Inflammatory macrophage treated with lipopolysaccharide for 4 hours (primary cell): Measurements from ENCODE around the gene MAP1S.

Experiments
- DNase-seq: peaks from one replicate; pipeline ENCODE4 v3.0.0-alpha.2; 2020

The MAP1S gene, protein sequence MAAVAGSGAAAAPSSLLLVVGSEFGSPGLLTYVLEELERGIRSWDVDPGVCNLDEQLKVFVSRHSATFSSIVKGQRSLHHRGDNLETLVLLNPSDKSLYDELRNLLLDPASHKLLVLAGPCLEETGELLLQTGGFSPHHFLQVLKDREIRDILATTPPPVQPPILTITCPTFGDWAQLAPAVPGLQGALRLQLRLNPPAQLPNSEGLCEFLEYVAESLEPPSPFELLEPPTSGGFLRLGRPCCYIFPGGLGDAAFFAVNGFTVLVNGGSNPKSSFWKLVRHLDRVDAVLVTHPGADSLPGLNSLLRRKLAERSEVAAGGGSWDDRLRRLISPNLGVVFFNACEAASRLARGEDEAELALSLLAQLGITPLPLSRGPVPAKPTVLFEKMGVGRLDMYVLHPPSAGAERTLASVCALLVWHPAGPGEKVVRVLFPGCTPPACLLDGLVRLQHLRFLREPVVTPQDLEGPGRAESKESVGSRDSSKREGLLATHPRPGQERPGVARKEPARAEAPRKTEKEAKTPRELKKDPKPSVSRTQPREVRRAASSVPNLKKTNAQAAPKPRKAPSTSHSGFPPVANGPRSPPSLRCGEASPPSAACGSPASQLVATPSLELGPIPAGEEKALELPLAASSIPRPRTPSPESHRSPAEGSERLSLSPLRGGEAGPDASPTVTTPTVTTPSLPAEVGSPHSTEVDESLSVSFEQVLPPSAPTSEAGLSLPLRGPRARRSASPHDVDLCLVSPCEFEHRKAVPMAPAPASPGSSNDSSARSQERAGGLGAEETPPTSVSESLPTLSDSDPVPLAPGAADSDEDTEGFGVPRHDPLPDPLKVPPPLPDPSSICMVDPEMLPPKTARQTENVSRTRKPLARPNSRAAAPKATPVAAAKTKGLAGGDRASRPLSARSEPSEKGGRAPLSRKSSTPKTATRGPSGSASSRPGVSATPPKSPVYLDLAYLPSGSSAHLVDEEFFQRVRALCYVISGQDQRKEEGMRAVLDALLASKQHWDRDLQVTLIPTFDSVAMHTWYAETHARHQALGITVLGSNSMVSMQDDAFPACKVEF

DNA sequence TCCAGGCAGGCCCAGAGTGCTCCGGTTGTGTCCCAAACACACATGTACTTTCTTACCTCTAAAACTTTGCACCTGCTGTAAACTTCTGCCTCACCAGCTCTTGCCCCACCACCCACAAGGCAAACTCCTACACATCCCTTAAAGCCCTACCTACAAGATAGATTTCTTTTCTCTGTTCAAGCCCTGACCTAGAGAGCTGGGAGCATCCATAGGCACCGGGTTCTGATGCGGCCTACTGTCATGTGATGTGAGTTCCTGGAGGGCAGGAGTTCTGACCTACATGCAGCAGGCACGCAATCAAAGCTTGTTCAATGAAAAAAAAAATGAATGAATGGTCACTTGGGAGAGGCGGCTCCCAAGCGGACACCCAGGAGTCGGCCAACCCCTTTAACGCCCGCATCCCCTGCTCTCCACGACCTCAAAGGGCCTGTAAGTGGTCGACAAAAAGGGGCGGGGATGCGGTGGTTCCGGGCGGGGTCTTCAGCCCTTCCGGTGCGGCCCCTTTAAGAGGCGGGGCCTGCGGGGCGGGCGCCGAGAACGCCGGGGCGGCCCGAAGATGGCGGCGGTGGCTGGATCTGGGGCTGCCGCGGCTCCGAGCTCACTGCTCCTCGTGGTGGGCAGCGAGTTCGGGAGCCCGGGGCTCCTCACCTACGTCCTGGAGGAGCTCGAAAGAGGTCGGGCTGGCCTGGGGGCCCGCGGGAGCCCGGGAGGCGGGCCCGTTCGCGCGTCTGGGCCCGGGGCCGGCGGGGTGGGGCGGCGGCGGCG is at the start of gene MAP1S:
MAP1S (plus strand) TSS at position 534 of the 765 bp plus-strand sequence; CDS start at position 557, 23 bp downstream.
- DNase-seq: peak; percentile 57

DNA sequence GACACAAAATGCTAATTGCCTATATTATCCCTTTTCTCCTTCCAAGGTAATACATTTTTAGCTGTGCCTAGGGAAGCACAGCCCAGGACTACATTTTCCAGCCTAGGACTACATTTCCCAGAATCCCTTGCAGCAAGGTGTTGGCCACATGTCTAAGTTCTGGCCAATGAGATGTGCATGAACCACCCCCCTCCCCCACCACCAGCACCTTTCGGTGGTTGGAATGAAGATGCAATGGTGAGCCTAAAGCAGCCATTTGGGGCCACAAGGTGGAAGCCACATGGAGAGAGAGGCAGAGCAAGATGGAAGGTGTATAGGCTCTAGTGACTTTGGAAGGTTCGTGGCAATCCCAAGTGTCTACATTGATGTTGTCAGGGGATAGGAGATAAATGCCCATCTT is 47.4 kb upstream of the MAP1S start:
- DNase-seq: peak; percentile 33

DNA sequence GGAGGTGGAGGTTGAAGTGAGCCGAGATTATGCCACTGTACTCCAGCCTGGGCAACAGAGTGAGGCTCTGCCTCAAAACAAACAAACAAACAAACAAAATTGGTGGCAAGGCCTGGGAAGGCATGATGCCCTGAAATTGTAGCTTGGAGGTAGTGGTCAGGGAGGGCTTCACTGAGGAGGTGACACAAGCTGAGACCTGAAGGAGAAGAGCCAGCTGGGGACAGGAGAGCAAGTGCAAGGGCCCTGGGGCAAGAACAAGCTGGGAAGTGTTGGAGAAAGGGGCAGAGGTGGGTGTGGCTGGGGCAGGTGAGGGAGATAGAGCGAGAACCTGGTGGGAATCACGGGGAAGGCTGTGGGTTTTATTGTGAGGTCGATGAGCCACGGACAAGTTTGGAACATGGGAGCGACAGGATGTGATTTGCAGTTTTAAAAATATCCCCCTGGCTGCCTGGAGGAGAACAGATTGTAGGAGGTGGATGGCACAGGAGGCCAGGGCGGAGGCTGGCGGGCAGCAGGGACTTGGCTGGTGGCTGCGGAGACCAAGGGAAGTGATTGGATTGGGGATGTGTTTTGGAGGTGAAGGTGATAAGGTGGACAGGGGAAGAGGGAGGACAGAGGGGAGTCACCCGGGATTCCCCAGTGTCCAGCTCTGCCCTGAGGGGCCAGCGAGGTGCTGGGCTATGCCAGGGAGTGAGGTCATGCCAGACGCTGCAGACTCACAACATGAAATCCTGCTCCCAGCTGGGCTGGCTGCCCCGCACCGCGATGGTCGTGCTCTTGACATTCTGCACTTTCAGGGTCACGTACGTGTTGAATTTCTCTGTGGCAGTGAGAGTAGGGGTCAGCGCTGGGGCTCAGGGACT is 45.1 kb upstream of the MAP1S start:
- DNase-seq: no peak

DNA sequence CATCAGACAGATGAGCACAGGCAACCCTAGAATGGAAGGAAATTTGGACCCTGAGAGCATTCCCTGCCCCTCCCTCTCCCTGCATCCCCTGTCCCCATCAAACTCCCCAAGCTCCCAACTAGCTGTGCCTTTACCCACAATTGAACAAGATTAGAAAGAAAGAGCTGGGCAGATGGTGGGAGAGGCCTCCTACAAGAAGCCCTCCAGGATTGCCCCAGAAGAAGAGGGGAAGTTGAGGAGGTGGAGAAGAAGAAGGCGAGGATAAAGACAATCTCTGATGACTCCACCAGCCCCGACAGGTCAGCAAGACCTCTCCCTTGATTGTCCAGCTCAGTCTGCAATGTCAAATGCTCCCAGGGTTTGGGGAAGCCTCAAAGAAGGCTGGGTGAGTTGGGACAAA is 43.0 kb upstream of the MAP1S start:
- no peak for DNase-seq

DNA sequence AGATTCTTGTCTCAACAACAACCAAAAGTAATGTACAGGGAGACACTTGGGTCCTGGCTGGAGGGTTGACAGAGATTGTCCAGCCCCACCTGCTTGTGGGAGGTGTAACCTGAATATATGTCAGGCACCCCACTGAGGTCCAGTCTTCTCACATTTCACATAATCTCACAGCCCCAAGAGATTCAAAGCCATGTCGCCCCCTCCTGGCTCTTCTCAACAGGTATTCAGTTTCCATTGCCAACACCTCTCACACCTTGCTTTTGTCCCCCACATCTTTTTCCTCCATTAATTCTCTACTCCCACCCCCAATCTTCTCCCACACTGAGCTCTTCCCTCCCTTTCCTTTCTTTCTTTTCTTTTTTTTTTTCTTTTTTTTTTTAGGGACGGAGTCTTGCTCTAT is 42.3 kb upstream of the MAP1S start:
- DNase-seq: no peak

DNA sequence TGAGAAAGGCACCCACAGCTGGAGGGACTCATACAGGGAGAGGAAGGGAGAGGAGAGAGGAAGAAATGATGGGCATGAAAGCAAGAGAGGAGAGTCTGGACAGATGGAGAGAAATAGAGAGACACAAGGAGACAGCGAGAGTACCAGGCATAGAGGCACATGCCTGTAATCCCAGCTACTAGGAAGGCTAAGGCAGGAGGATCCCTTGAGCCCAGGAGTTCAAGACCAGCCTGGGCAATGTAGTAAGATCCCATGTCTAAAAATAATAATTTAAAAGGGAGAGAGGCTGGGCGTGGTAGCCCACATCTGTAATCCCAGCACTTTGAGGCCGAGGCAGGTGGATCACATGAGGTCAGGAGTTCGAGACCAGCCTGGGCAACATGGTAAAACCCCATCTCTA is 40.4 kb upstream of the MAP1S start:
- DNase-seq: no peak

DNA sequence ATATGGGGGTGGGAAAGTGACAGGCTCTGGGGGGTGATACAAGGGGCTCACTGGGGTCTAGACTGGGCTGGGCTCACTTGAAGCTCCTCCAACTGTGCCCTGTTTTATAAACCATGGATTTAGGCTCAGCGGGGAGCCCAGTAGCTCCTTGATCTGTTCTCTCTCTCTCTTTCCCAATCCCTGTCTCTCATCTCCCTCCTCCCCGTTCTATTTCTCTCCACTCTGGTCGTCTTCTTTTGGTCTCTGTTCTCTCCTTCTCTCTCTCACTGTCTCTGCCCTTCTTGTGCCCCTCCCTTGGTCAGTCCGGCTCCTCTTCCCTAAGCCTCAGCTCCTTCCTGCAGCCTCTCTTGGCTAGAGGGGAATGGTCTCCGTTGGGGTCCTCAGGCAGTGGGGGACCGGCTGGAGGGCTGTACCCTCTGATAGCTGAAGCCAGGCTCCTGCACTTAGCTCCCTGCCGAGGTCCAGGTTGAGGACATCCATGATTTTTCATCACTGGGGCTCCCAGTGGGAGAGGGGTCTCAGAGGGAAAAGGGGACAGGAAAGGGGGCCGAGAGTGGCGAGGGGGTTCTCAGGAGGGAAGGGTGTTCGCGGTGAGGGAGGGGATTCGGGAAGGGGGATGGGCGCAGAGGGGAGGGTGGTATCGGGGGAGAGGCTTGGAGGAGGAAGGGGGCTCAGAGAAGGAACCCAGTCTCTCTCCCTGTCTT is 39.6 kb upstream of the MAP1S start:
- DNase-seq: no peak

DNA sequence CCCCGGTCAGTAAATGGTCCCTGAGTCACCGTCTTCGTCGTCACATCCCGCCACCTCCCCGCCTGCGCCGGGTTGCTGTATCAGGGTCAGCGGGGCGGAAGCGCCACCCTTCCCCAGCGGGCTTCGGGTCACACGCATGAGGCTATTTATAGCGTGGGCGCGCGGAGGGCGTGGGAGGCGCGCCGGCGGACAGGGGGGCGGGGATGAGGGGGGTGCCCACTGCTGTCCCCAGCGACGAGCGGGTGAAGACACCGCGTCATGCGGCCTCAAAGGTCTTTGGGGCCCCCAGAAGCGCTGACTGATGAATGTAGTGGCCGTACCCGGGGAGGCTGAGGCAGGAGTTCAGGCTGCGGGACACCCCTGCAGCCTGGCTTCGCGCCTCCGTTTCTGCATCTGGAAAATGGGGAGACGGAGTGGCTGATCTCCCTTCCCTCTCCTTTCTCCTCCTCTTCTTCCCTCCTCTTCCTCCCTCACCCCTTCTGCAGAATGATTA is 39.0 kb upstream of the MAP1S start:
- DNase-seq: peak; percentile 88

DNA sequence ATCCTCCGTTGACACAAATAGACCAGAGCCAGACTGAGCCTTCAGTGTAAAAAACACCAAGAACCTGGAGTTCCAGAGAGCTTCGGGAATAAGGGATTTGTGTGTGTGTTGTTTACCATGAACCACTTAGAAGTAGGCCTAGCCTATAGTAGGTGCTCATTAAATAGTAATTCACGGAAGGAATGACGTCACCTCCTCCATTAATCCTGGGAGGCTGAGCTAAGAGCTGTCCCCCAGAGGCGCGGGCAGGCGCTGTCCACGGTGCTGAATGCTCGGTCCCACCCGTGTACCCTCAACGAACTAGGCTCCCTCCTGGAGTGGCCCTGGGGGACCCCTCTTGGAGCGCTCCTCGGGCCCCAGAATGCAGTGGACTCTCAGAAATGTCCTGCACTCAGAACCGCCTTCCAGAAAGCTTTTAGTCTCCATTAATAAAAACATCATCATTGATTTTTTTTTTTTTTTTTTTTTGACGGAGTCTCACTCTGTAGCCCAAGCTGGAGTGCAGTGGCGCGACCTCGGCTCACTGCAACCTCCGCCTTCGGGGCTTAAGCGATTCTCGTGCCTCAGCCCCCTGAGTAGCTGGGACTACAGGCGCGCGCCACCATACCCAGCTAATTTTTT is 37.7 kb upstream of the MAP1S start:
- DNase-seq: peak; percentile 28

DNA sequence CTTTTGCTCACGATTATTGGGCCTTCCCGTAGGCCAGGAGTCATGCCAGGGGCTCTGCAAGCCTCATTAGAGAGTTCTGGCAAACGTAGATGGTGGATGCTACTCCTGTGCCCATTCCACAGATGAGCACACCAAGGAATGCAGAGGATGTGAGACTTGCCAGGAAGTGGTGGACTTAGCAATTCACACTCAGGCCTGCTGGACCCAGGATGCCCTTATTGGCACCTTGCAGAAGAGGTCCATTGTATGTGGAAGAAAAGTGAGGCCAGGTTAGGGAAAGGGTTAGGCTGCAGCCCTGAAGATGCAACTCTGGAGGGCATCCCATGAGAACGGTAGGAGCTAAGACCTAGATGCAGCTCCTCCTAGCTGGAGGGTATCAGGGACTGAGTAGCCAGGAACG is 37.0 kb upstream of the MAP1S start:
- DNase-seq: no peak

DNA sequence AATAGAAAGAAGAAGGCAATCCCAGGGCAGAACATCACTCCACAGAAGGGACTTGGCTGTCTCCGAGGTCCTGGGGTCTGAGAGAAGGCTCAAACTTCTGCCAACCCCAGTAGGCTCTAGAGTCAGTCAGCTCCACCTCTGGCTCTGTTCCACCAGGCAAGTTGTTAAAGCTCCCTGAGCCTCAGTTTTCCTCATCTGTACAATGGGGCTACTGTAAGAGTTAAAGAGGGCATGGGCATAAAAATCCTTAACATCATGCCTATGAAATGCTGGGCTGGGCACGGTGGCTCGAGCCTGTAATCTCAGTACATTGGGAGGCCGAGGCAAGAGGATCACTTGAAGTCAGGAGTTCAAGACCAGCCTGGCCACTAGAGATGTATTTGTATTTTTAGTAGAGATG is 36.2 kb upstream of the MAP1S start:
- no peak for DNase-seq

DNA sequence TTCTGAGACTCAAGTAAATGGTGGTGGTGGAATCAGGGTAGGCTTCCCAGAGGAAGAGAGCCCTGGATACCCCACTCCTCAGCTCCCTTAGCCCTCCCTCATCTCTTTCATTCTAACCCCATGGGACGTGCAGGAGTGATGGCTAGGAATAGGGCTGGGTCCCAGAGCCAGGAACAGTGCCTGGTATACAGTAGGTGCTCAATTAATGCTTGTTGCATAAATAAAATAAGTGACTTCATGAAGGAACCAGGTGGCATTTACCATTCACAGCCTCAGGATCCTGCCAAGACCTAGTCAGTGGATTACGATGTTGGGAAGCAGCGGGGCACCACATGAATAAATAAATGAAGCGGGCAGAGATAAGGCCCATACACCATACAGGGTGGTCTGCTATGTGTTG is 35.0 kb upstream of the MAP1S start:
- no peak for DNase-seq

DNA sequence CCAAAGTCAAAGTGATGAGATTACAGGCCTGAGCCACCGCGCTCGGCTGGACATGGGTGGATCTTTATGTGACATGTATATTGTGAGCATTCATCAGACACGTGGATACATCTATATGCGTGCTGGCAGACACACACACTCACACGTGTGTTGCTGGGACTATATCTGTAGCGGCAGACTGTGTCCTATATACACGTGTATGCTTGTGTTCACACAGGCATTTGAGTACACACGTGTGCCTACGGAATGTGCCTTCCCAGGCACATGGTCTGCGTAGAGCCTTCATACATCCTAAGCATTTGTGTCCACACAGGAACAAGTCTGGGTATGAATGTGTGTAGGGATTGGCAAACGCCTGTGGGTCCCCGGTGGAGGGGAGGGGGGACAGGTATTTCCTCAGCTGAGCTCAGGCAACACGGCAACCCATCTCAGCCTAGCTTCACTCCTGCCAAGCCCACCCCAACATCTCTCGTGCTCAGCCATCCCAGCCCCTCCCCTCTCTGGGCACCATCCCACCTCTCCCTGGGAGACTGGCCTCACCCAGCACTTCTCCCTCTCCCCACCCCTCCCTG is 33.7 kb upstream of the MAP1S start:
- DNase-seq: no peak

DNA sequence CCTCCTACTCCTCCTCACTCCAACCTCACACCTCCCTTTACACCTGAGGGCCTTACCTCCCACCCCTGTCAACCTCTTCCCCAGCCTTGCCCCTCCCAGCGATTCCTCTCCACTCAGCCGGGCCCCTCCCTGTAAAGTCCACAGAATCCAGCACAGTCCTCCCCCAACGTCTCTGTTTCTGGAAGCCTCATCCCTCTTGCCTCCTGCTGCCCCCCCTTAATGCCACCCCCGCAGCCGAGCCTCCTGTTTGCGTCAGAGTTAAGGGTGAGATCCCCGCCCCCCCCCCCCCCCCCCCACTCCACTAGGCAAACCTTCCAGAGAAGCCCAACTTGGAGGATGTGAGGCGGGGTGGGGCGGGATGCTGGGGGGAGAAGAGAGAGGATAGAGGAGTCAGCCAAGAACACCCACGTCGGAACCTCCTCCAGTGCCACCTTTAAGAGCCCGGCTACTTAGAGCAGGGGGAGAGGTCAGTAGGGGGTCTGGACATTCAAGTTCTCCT is 33.2 kb upstream of the MAP1S start:
- DNase-seq: no peak

DNA sequence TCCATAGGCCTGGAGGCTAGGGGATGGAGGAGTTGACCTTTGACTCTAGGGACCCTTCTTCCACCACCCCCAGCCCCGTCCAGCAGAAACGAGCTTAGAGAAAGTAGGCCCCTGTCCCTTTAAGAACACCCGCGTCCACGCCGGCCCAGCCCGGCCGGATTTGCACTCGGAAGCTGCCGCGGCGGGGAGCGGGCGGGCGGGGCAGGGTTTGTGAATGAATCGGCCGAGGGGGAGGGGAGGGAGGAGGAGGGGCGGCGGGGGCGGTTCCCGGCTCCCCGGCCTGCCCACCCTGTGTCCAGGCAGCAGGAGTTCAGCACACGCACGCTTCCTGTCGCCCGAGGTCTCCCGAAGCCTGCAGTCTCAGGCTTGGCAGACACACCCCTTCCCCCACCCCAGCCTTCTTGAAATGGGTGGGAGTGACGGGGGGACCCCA is 32.7 kb upstream of the MAP1S start:
- DNase-seq: no peak

DNA sequence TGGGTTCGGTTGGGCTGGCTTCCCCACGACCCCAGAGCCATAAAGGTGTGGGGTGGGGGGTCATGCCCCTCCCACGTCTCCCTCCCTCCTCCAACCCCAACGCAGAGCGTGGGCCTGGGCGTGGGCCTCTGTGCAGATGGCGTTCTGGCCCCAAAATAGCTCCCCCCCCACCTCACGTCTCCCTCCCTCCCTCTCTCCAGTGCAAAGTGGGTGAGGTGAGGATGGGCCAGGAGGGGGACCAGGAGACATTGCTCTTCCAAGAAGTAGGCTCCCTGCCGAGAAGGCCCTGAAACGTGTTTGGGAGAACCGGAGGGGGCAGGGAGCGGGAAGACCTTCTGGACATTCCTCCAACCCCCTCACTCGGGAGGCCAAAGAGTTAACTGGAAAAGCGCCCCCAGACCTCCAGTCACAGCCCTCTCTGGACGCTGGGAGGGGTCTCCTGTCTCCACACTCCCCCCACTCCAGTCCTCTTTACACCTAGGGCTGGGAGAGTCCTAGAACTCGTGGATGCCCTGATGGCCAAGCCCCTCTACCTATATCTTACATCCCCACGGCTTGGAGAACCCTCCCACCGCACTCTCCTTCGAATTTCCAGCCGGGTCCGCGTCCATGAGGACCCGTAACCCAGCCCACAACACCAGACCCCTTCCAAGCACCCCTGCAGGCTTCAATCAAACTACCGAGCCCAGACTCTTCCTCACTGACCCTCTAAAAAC is 32.0 kb upstream of the MAP1S start:
- no peak for DNase-seq

DNA sequence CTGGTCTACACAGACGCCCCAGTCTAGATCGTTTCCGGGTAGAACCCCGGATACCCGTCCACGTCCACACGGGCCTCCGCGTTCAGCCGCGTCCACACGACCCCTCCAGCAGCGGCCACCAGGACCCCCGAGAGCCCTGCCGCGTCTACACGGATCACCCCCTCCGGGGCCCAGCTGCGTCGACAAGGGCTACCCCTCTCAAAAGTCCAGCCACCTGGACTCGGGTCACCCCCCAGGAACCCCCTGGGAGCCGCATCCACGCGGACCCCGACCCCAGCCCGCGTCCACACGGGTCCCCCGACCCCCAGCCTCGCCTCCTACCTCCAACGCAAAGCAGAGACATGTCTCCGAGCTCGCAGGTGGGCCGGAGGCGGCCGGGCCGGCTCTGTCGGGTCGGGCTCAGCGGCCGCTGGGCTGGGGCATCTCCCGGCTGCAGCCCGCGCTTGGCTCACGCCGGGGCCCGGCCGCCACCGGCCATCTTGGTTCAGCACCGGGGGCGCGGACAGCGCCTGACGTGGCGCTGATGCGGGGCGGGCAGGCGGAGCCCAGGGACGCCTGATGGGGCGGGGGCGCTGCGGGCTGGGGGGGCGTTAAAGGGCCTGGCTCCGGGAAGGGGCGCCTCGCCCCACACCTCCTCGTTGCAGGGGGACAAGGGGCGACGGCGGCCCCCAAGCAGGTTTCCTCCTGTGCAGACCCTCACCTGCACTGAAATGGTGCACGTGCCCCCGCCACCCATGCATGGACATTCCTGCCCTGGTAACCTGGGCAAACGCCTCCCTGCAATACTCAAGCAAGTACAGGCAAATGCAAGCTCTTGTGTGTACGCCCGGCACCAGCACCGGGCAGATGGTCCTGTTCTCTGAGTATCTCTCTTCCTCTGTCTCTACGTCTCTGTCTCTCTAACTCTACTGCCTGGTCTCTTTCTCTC is 31.2 kb upstream of the MAP1S start, which contains the start of gene UNC13A:
UNC13A (minus strand) TSS at position 498 of the 928 bp plus-strand sequence; CDS start at position 343, 155 bp downstream.
- no peak for DNase-seq
